ENCODE measurements around the gene CAMK1D. TPM values are rescaled to one million over a fixed set of nuclear protein-coding genes. Genes with fewer than 3 reads are reported as not detected.

The CAMK1D gene
- total RNA-seq, 3 donors from 2014 or later = 4.4 to 17.3 (median 5.2) TPM

DNA sequence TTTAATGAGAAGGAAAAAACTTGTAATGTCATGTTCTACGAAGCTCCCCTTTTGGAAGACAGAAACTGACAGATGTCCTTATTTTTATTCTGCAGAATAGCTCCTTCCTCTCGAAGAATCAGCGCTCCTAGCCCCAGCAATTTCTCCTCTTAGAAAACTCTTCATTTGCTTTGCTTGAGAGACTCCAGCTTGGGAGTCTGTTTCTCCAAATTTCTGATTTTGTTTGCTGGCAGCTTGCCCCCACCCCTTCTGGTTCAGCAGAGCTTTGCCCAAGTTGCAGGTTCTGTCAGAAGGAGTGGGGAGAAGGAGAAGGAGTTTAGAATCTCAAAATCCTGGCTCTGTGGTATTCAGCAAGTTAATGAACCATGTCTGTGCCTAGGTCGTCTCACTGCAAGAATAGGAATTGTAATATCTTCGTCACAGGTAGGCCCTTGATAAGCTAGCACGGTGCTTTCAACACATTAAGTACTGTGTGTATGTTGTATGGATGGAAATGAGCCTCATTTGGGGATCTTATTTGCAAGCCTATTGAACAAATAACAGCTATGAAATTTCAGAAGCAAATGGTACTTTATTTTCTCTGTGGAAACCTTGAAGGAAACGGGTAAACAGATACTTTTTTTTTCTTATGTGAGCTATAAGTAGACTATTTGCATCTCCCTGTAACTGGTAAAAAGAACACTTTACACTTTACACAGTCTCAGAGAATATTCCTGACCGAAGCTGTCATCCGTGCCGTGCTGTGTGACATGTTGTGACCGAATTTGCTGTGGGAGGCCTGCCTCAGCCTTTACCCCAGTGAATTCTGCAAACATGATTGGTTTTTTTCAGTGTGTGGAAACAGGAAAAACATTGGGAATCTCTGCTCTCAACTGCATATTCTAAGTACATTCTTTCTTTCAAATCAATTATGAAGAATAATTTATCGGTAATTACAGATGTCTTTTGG, 290.9 kb downstream of the CAMK1D start:
- TF ChIP-seq POLR2AphosphoS5 (IDR thresholded peaks at IDR 0.05) (no peak), POLR2A (IDR thresholded peaks at IDR 0.05) (no peak)
- TF ChIP-seq, protein P1, sequence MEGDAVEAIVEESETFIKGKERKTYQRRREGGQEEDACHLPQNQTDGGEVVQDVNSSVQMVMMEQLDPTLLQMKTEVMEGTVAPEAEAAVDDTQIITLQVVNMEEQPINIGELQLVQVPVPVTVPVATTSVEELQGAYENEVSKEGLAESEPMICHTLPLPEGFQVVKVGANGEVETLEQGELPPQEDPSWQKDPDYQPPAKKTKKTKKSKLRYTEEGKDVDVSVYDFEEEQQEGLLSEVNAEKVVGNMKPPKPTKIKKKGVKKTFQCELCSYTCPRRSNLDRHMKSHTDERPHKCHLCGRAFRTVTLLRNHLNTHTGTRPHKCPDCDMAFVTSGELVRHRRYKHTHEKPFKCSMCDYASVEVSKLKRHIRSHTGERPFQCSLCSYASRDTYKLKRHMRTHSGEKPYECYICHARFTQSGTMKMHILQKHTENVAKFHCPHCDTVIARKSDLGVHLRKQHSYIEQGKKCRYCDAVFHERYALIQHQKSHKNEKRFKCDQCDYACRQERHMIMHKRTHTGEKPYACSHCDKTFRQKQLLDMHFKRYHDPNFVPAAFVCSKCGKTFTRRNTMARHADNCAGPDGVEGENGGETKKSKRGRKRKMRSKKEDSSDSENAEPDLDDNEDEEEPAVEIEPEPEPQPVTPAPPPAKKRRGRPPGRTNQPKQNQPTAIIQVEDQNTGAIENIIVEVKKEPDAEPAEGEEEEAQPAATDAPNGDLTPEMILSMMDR (IDR thresholded peaks at IDR 0.05) = no peak
- no peaks in the 10 kb centered on the region for H3K9me3 ChIP-seq
- no peaks in the 10 kb centered on the region for H3K4me1 ChIP-seq
- intact Hi-C loops (cut with DNase I; ENCODE audit: low total_unique reads) = loop anchor here (10.0 kb wide), 1 partner anchor 1705 kb away; no protein-coding TSS in a partner anchor
- no peaks in the 10 kb centered on the region for H3K27me3 ChIP-seq
- DNase-seq (ENCODE audit: low spot score in 2 of 2) = no peak
- no peak overlapping the region for H3K27ac ChIP-seq
- H3K36me3 ChIP-seq = no peaks in the 10 kb centered on the region
- no peak overlapping the region for H3K4me3 ChIP-seq

DNA sequence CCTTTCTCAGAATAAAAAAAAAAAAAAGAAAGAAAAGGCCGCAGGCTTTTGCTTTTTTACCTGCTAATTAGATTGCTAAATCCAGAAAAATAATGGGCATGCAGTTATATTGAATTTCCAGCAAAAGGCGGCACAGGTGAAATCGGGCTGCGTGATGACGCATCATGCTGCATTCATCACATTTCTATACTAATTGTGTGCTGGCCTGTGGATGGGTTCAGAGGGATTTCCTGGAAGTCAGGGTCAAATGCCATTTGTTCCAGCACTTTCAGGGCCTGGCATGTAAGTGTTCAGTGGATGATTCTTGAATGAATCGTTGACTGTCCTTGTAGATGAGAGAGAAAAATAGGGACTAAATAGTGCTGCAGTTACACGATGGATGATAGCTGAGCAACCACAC, 292.7 kb downstream of the CAMK1D start:
- TF ChIP-seq POLR2A (IDR thresholded peaks at IDR 0.05) (no peak), POLR2AphosphoS5 (IDR thresholded peaks at IDR 0.05) (no peak)
- TF ChIP-seq, protein P1 (IDR thresholded peaks at IDR 0.05) = no peak
- intact Hi-C loops (cut with DNase I; ENCODE audit: low total_unique reads) = loop anchor here (10.0 kb wide), 1 partner anchor 1703 kb away; no protein-coding TSS in a partner anchor
- H3K4me3 ChIP-seq = no peak overlapping the region
- DNase-seq (ENCODE audit: low spot score in 2 of 2) = no peak
- no peaks in the 10 kb centered on the region for H3K36me3 ChIP-seq
- H3K4me1 ChIP-seq = no peaks in the 10 kb centered on the region
- H3K27ac ChIP-seq = no peak overlapping the region
- H3K27me3 ChIP-seq = no peaks in the 10 kb centered on the region
- no peaks in the 10 kb centered on the region for H3K9me3 ChIP-seq

DNA sequence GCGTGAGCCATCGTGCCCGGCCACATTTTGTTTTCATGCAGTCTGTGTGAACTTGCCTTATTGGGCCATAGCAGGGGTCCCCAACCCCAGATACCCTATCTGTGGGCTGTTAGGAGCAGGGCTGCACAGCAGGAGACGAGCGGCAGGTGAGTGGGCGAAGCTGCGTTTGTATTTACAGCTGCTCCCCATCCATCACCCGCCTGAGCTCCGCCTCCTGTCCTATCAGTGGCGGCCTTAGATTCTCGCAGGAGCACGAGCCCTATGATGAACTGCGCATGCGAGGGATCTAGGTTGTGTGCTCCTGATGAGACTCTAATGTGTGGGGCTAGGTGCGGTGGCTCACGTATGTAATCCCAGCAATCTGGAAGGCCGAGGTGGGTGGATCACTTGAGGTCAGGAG, 293.9 kb downstream of the CAMK1D start:
- H3K9me3 ChIP-seq = no peaks in the 10 kb centered on the region
- TF ChIP-seq POLR2A (IDR thresholded peaks at IDR 0.05) = no peak
- TF ChIP-seq POLR2AphosphoS5 (IDR thresholded peaks at IDR 0.05) = no peak
- TF ChIP-seq, protein P1 (IDR thresholded peaks at IDR 0.05) = no peak
- intact Hi-C loops (cut with DNase I; ENCODE audit: low total_unique reads) = loop anchor here (10.0 kb wide), 1 partner anchor 1702 kb away; no protein-coding TSS in a partner anchor
- no peaks in the 10 kb centered on the region for H3K27me3 ChIP-seq
- H3K4me1 ChIP-seq = no peaks in the 10 kb centered on the region
- no peaks in the 10 kb centered on the region for H3K36me3 ChIP-seq
- no peak for DNase-seq (ENCODE audit: low spot score in 2 of 2)
- H3K4me3 ChIP-seq = no peak overlapping the region
- H3K27ac ChIP-seq = no peak overlapping the region

DNA sequence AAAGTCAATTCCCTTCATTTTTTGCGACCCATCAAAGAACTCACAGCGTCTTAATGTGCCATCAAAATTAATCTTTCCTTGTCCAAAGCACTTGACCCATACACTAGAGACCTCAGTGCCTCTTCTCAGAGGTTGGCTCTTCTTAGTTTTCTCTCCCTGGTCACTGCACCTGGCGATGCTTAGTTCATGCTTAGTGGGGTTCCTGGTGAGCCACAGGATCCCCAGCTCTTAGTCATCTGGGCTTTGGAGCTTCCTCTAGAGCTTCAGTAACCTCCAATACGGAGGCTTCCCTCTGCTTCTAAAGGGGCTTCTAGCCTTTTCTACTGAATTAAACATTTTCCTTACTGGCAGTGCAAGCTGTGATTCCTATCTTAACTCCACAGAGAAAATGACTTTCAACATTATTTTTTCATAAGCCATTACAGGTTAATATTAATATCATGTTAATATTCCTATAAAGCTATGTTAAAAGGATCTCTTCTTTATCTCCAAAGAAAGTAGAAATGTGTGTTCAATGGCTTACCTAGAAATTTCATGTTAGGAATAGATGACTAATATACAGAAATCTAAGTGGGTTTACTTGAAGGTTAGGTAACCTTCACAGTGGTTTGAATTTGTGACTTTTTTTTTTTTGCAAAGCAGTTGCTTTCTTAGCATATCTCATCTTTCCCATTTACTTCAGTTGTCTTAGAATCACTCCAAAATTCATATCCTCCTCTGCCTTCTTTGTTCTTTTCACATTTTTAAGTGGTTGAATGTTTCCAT, 295.2 kb downstream of the CAMK1D start:
- no peak overlapping the region for H3K27ac ChIP-seq
- H3K4me3 ChIP-seq = no peak overlapping the region
- H3K27me3 ChIP-seq = no peaks in the 10 kb centered on the region
- no peaks in the 10 kb centered on the region for H3K9me3 ChIP-seq
- intact Hi-C loops (cut with DNase I; ENCODE audit: low total_unique reads) = loop anchor here (10.0 kb wide), 1 partner anchor 1700 kb away; no protein-coding TSS in a partner anchor
- no peaks in the 10 kb centered on the region for H3K36me3 ChIP-seq
- TF ChIP-seq, protein P1 (IDR thresholded peaks at IDR 0.05) = no peak
- no peak for TF ChIP-seq POLR2AphosphoS5 (IDR thresholded peaks at IDR 0.05)
- no peak for TF ChIP-seq POLR2A (IDR thresholded peaks at IDR 0.05)
- no peak for DNase-seq (ENCODE audit: low spot score in 2 of 2)
- no peaks in the 10 kb centered on the region for H3K4me1 ChIP-seq

Measured in breast epithelium (tissue), 4 donors.